ENCODE measurements around the gene SMG6. TPM values are rescaled to one million over a fixed set of nuclear protein-coding genes. Genes with fewer than 3 reads are reported as not detected.

Gene SMG6
- total and polyA plus RNA-seq, 2 donors = 30.0 to 31.0 TPM

GRCh38 chr17:2235265-2235664 lies 68.3 kb downstream of the SMG6 start:
- H3K27ac ChIP-seq (ENCODE audit: low read depth in 1 of 2, low read length in 1 of 2) = peak overlapping the region in 1 of 2 donors; percentile 49

GRCh38 chr17:2233441-2233947 lies 70.1 kb downstream of the SMG6 start:
- Histone ChIP-seq H3K27me3 (ENCODE audit: control insufficient read depth in 2 of 2, insufficient read depth in 1 of 2, low read length in 1 of 2) (no peaks in the 10 kb centered on the region), H3K4me1 (ENCODE audit: control insufficient read depth in 2 of 2, insufficient read depth in 2 of 2, low read length in 2 of 2) (peaks cover 0 to 27% of the 10 kb centered on the region in 2 donors), H3K36me3 (ENCODE audit: control insufficient read depth in 2 of 2, insufficient read depth in 2 of 2, low read length in 1 of 2) (peaks cover 42 to 55% of the 10 kb centered on the region in 2 donors), H3K9me3 (ENCODE audit: control insufficient read depth in 2 of 2, insufficient read depth in 1 of 2, low read length in 1 of 2) (no peaks in the 10 kb centered on the region), H3K4me3 (ENCODE audit: low read length in 2 of 2) (no peak overlapping the region), H3K27ac (ENCODE audit: low read depth in 1 of 2, low read length in 1 of 2) (peak overlapping the region in 1 of 2 donors; percentile 8)
- DNase-seq (ENCODE audit: low read depth in 6 of 9, low spot score in 9 of 9) = no peak
- WGBS = 96% methylated on average over 8 of the region's 8 CpGs

More at GRCh38 chr17:2235265-2235664, 68.3 kb downstream of the SMG6 start:
- Histone ChIP-seq H3K9me3 (ENCODE audit: control insufficient read depth in 2 of 2, insufficient read depth in 1 of 2, low read length in 1 of 2) (no peaks in the 10 kb centered on the region), H3K4me3 (ENCODE audit: low read length in 2 of 2) (no peak overlapping the region), H3K36me3 (ENCODE audit: control insufficient read depth in 2 of 2, insufficient read depth in 2 of 2, low read length in 1 of 2) (peaks cover 53 to 59% of the 10 kb centered on the region in 2 donors), H3K27me3 (ENCODE audit: control insufficient read depth in 2 of 2, insufficient read depth in 1 of 2, low read length in 1 of 2) (no peaks in the 10 kb centered on the region), H3K4me1 (ENCODE audit: control insufficient read depth in 2 of 2, insufficient read depth in 2 of 2, low read length in 2 of 2) (peaks cover 0 to 26% of the 10 kb centered on the region in 2 donors)
- 93% methylated on average over 4 of the region's 4 CpGs for WGBS
- no peak for DNase-seq (ENCODE audit: low read depth in 6 of 9, low spot score in 9 of 9)

GRCh38 chr17:2232244-2232638 lies 71.3 kb downstream of the SMG6 start:
- Histone ChIP-seq H3K9me3 (ENCODE audit: control insufficient read depth in 2 of 2, insufficient read depth in 1 of 2, low read length in 1 of 2) (no peaks in the 10 kb centered on the region), H3K36me3 (ENCODE audit: control insufficient read depth in 2 of 2, insufficient read depth in 2 of 2, low read length in 1 of 2) (peaks cover 34 to 46% of the 10 kb centered on the region in 2 donors), H3K4me3 (ENCODE audit: low read length in 2 of 2) (no peak overlapping the region), H3K27ac (ENCODE audit: low read depth in 1 of 2, low read length in 1 of 2) (peak overlapping the region in 1 of 2 donors; percentile 31), H3K4me1 (ENCODE audit: control insufficient read depth in 2 of 2, insufficient read depth in 2 of 2, low read length in 2 of 2) (peaks cover 0 to 19% of the 10 kb centered on the region in 2 donors), H3K27me3 (ENCODE audit: control insufficient read depth in 2 of 2, insufficient read depth in 1 of 2, low read length in 1 of 2) (no peaks in the 10 kb centered on the region)
- no peak for DNase-seq (ENCODE audit: low read depth in 6 of 9, low spot score in 9 of 9)
- WGBS = 91% methylated on average over 9 of the region's 9 CpGs

- no peaks in the 10 kb centered on the region for H3K27me3 ChIP-seq (ENCODE audit: control insufficient read depth in 2 of 2, insufficient read depth in 1 of 2, low read length in 1 of 2)
- no peak overlapping the region for H3K4me3 ChIP-seq (ENCODE audit: low read length in 2 of 2)
- H3K27ac ChIP-seq (ENCODE audit: low read depth in 1 of 2, low read length in 1 of 2) = peak overlapping the region in 1 of 2 donors; percentile 31
- peaks cover 27 to 37% of the 10 kb centered on the region in 2 donors for H3K36me3 ChIP-seq (ENCODE audit: control insufficient read depth in 2 of 2, insufficient read depth in 2 of 2, low read length in 1 of 2)
- no peak for DNase-seq (ENCODE audit: low read depth in 6 of 9, low spot score in 9 of 9)
- WGBS = 78% methylated on average over 6 of the region's 6 CpGs
- H3K4me1 ChIP-seq (ENCODE audit: control insufficient read depth in 2 of 2, insufficient read depth in 2 of 2, low read length in 2 of 2) = peaks cover 0 to 15% of the 10 kb centered on the region in 2 donors
- no peaks in the 10 kb centered on the region for H3K9me3 ChIP-seq (ENCODE audit: control insufficient read depth in 2 of 2, insufficient read depth in 1 of 2, low read length in 1 of 2)
Observed at GRCh38 chr17:2230877-2231276, 72.7 kb downstream of the SMG6 start.

DNA sequence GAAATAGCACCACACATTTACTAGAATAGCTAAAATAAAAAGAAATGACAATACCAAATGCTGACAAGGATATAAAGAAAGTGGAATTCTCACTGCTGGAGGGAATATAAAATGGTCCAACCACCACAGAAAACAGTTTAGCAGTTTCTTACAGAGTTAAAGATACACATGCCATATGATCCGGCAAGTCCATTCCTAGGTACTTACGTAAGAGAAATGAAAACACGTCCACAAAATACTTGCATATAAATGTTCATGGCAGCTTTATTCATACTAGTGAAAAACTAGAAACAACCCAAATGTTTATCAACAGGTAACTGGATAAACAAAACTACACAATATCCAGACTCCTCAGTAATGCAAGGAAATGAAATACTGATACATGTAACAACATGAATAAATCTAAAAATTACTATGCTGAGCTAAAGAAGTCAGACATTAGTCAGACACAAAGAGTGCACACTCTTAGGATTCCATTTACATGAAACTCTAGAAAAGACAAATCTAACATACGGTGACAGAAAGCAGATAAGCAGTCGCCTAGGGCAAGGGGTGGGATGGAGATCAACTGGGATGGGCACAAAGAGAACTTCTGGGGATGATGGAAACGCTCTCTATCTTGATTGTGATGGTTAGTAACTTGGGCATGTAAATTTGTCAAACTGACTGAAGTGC lies 76.4 kb downstream of the SMG6 start:
- no peak for DNase-seq (ENCODE audit: low read depth in 6 of 9, low spot score in 9 of 9)
- H3K9me3 ChIP-seq (ENCODE audit: control insufficient read depth in 2 of 2, insufficient read depth in 1 of 2, low read length in 1 of 2) = no peaks in the 10 kb centered on the region
- H3K4me3 ChIP-seq (ENCODE audit: low read length in 2 of 2) = no peak overlapping the region
- peaks cover 0 to 13% of the 10 kb centered on the region in 2 donors for H3K4me1 ChIP-seq (ENCODE audit: control insufficient read depth in 2 of 2, insufficient read depth in 2 of 2, low read length in 2 of 2)
- WGBS = 95% methylated on average over 6 of the region's 6 CpGs
- H3K36me3 ChIP-seq (ENCODE audit: control insufficient read depth in 2 of 2, insufficient read depth in 2 of 2, low read length in 1 of 2) = peaks cover under 1 to 10% of the 10 kb centered on the region in 2 donors
- H3K27me3 ChIP-seq (ENCODE audit: control insufficient read depth in 2 of 2, insufficient read depth in 1 of 2, low read length in 1 of 2) = no peaks in the 10 kb centered on the region
- H3K27ac ChIP-seq (ENCODE audit: low read depth in 1 of 2, low read length in 1 of 2) = no peak overlapping the region

- Histone ChIP-seq H3K36me3 (ENCODE audit: control insufficient read depth in 2 of 2, insufficient read depth in 2 of 2, low read length in 1 of 2) (peaks cover 0 to 7% of the 10 kb centered on the region in 2 donors), H3K4me1 (ENCODE audit: control insufficient read depth in 2 of 2, insufficient read depth in 2 of 2, low read length in 2 of 2) (peaks cover 0 to 8% of the 10 kb centered on the region in 2 donors), H3K4me3 (ENCODE audit: low read length in 2 of 2) (no peak overlapping the region), H3K27me3 (ENCODE audit: control insufficient read depth in 2 of 2, insufficient read depth in 1 of 2, low read length in 1 of 2) (no peaks in the 10 kb centered on the region), H3K27ac (ENCODE audit: low read depth in 1 of 2, low read length in 1 of 2) (peak overlapping the region; percentile 40 to 64), H3K9me3 (ENCODE audit: control insufficient read depth in 2 of 2, insufficient read depth in 1 of 2, low read length in 1 of 2) (no peaks in the 10 kb centered on the region)
- DNase-seq (ENCODE audit: low read depth in 6 of 9, low spot score in 9 of 9) = no peak
Observed at GRCh38 chr17:2223617-2223927, 80.0 kb downstream of the SMG6 start.

GRCh38 chr17:2222901-2223616 lies 80.5 kb downstream of the SMG6 start:
- peaks cover 0 to 8% of the 10 kb centered on the region in 2 donors for H3K4me1 ChIP-seq (ENCODE audit: control insufficient read depth in 2 of 2, insufficient read depth in 2 of 2, low read length in 2 of 2)
- no peaks in the 10 kb centered on the region for H3K9me3 ChIP-seq (ENCODE audit: control insufficient read depth in 2 of 2, insufficient read depth in 1 of 2, low read length in 1 of 2)
- H3K27ac ChIP-seq (ENCODE audit: low read depth in 1 of 2, low read length in 1 of 2) = peak overlapping the region; percentile 64 to 66
- no peaks in the 10 kb centered on the region for H3K27me3 ChIP-seq (ENCODE audit: control insufficient read depth in 2 of 2, insufficient read depth in 1 of 2, low read length in 1 of 2)
- H3K4me3 ChIP-seq (ENCODE audit: low read length in 2 of 2) = no peak overlapping the region
- 93% methylated on average over 10 of the region's 10 CpGs for WGBS
- H3K36me3 ChIP-seq (ENCODE audit: control insufficient read depth in 2 of 2, insufficient read depth in 2 of 2, low read length in 1 of 2) = peaks cover 0 to 10% of the 10 kb centered on the region in 2 donors
- DNase-seq (ENCODE audit: low read depth in 6 of 9, low spot score in 9 of 9) = peak in 1 of 9 donors; percentile 29

DNA sequence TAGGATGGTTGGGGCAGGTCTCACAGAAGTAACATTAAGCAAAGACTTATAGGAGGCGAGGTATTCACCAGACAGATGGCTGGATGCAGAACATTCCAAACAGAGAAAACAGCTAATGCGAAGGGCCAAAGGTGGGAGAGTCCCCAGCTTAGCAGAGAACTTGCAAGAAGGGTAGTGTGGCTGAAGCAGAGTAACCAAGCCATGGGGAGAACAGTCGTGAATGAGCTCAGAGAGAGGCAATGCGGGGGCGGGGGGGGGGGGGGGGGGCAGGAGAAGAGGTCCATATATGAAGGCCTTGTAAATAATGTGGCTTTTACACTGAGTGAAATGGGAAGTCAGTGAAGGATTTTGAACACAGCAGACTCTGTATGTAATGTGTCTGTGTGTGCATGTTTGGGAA lies 81.3 kb downstream of the SMG6 start:
- H3K27ac ChIP-seq (ENCODE audit: low read depth in 1 of 2, low read length in 1 of 2) = peak overlapping the region in 1 of 2 donors; percentile 53
- no peak for DNase-seq (ENCODE audit: low read depth in 6 of 9, low spot score in 9 of 9)
- no peaks in the 10 kb centered on the region for H3K9me3 ChIP-seq (ENCODE audit: control insufficient read depth in 2 of 2, insufficient read depth in 1 of 2, low read length in 1 of 2)
- peaks cover 0 to 10% of the 10 kb centered on the region in 2 donors for H3K36me3 ChIP-seq (ENCODE audit: control insufficient read depth in 2 of 2, insufficient read depth in 2 of 2, low read length in 1 of 2)
- H3K4me1 ChIP-seq (ENCODE audit: control insufficient read depth in 2 of 2, insufficient read depth in 2 of 2, low read length in 2 of 2) = peaks cover 0 to 8% of the 10 kb centered on the region in 2 donors
- H3K4me3 ChIP-seq (ENCODE audit: low read length in 2 of 2) = no peak overlapping the region
- no peaks in the 10 kb centered on the region for H3K27me3 ChIP-seq (ENCODE audit: control insufficient read depth in 2 of 2, insufficient read depth in 1 of 2, low read length in 1 of 2)
- 88% methylated on average over 4 of the region's 5 CpGs for WGBS

GRCh38 chr17:2218426-2218825 lies 85.2 kb downstream of the SMG6 start:
- H3K4me3 ChIP-seq (ENCODE audit: low read length in 2 of 2) = no peak overlapping the region
- peaks cover 16 to 33% of the 10 kb centered on the region in 2 donors for H3K4me1 ChIP-seq (ENCODE audit: control insufficient read depth in 2 of 2, insufficient read depth in 2 of 2, low read length in 2 of 2)
- H3K27ac ChIP-seq (ENCODE audit: low read depth in 1 of 2, low read length in 1 of 2) = no peak overlapping the region

More at GRCh38 chr17:2218426-2218825, 85.2 kb downstream of the SMG6 start:
- DNase-seq (ENCODE audit: low read depth in 6 of 9, low spot score in 9 of 9) = no peak
- 80% methylated on average over 8 of the region's 8 CpGs for WGBS
- no peaks in the 10 kb centered on the region for H3K9me3 ChIP-seq (ENCODE audit: control insufficient read depth in 2 of 2, insufficient read depth in 1 of 2, low read length in 1 of 2)
- H3K36me3 ChIP-seq (ENCODE audit: control insufficient read depth in 2 of 2, insufficient read depth in 2 of 2, low read length in 1 of 2) = peaks cover 0 to 12% of the 10 kb centered on the region in 2 donors
- no peaks in the 10 kb centered on the region for H3K27me3 ChIP-seq (ENCODE audit: control insufficient read depth in 2 of 2, insufficient read depth in 1 of 2, low read length in 1 of 2)
